Astrocyte of the cerebellum (primary cell): ENCODE results near the gene SLC39A11.
"Not testable (repeated sequence)": the region's sequence is repeated elsewhere in the genome, so short reads cannot be mapped to it uniquely, and the experiment has no call there.

Experiments used
- DNase-seq: peaks from one replicate; pipeline ENCODE4 v3.0.0-alpha.2; 2011; ENCODE audit warnings: low read depth
- H3K4me3 ChIP-seq: 2 replicates; pipeline ENCODE4 v1.5.1; 2011; ENCODE audit warnings: mild to moderate bottlenecking, low read depth, low read length, moderate library complexity
- CTCF ChIP-seq: IDR thresholded peaks from 2 replicates; pipeline ENCODE4 v1.5.1; 2012; ENCODE audit warnings: low read length, low read depth, moderate library complexity, mild to moderate bottlenecking; ENCODE audit errors: missing control alignments
- in situ Hi-C: cut with HindIII; loops from 2 replicates; pipeline ENCODE4 v1.10.0; 2017; ENCODE audit warnings: low sequenced_read_pairs

The SLC39A11 gene

GRCh38 chr17:72710202-72710601 lies 382.3 kb downstream of the SLC39A11 start:
- no peak overlapping the region for H3K4me3 ChIP-seq
- DNase-seq, result no peak
- in situ Hi-C loops, result no loop called here
- no peak for TF ChIP-seq CTCF

- H3K4me3 ChIP-seq, in situ Hi-C loops, DNase-seq: not testable (repeated sequence)
Observed at GRCh38 chr17:72708682-72709081, 383.8 kb downstream of the SLC39A11 start.

GRCh38 chr17:72707881-72708280 lies 384.6 kb downstream of the SLC39A11 start:
- DNase-seq, result no peak
- in situ Hi-C loops, result no loop called here
- H3K4me3 ChIP-seq, result no peak overlapping the region
- TF ChIP-seq CTCF, result no peak

- in situ Hi-C loops, result no loop called here
- DNase-seq, result no peak
- no peak for TF ChIP-seq CTCF
- no peak overlapping the region for H3K4me3 ChIP-seq
Observed at GRCh38 chr17:72706396-72706981, 386.0 kb downstream of the SLC39A11 start.

- no peak for DNase-seq
- TF ChIP-seq CTCF, result no peak
- no peak overlapping the region for H3K4me3 ChIP-seq
- in situ Hi-C loops, result no loop called here
Observed at GRCh38 chr17:72705905-72706395, 386.5 kb downstream of the SLC39A11 start.

GRCh38 chr17:72702998-72703397 lies 389.5 kb downstream of the SLC39A11 start:
- no peak overlapping the region for H3K4me3 ChIP-seq
- no peak for TF ChIP-seq CTCF
- in situ Hi-C loops, result no loop called here
- no peak for DNase-seq

- TF ChIP-seq CTCF, result no peak
- DNase-seq, result peak; percentile 53
- no peak overlapping the region for H3K4me3 ChIP-seq
- in situ Hi-C loops, result no loop called here
Observed at GRCh38 chr17:72702136-72702735, 390.3 kb downstream of the SLC39A11 start.
